KG1 (cell line): ENCODE measurements around the gene RNF145.
A peak's percentile ranks its signal among the peaks of the same experiment; 100 is the strongest.
"Not testable (repeated sequence)": the region's sequence is repeated elsewhere in the genome, so short reads cannot be mapped to it uniquely, and the experiment has no call there.

ENCODE experiments used
- DNase-seq: peaks from one replicate; lab custom pipeline; 2025; lab: John Stamatoyannopoulos, UW

RNF145 gene, protein sequence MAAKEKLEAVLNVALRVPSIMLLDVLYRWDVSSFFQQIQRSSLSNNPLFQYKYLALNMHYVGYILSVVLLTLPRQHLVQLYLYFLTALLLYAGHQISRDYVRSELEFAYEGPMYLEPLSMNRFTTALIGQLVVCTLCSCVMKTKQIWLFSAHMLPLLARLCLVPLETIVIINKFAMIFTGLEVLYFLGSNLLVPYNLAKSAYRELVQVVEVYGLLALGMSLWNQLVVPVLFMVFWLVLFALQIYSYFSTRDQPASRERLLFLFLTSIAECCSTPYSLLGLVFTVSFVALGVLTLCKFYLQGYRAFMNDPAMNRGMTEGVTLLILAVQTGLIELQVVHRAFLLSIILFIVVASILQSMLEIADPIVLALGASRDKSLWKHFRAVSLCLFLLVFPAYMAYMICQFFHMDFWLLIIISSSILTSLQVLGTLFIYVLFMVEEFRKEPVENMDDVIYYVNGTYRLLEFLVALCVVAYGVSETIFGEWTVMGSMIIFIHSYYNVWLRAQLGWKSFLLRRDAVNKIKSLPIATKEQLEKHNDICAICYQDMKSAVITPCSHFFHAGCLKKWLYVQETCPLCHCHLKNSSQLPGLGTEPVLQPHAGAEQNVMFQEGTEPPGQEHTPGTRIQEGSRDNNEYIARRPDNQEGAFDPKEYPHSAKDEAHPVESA

DNA sequence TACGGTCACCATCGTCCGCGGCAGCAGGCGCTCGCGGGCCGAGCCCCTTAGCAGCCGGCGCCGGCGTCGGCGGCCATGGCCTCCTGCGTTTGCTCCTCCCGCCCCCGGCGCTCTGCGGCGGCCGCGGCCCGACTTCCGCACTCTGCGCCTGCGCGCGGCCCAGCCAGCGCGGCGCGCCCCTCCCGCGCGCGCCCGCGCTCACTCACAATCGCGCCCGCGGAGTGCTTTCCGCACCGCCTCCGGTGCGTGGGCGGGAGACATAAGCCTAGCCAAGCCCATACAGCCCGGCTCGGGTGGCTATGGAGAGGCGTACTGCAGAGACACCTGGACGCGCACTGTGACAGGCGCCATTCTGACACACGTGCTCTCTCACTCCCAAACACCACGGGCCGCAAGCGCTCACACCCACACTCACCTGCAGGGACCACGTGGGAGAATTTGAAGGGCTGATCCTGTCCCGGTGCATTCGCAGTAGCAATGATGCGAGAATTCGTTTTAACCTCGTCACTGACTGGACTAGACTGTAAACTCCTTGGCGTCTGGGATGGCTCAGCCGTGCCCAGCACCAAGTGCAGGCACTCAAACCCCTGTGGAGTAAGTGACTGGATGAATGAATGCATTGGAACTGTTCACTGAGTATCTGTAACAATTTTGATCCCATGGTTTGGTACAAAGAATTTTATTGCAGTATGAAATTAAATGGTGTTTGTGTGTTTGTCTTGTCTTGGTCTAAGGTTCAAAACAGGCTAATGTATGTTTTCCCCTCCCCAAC lies at the start of gene RNF145:
Gene RNF145, minus strand, starts transcription at position 116 of the 772 bp plus-strand sequence. CDS start 5,936 bp downstream, outside the sequence.
- peak; percentile 30 for DNase-seq

DNA sequence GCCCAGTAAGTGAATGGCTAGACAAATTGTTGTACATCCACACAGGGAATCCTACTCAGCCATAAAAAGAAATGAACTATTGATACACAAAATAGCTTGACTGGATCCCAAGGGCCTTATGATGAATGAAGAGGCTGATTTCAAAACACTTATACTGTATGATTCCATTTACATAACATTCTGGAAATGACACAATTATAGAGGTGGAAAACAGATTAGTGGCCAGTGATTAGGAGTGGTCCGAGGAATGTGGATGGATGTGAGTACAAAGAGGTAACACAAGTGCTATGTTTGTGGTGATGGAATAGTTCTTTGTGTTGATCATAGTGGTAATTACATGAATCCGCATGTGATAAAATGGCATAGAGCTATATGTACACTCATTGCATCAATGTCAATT lies 49.0 kb upstream of the RNF145 start:
- DNase-seq: no peak

DNA sequence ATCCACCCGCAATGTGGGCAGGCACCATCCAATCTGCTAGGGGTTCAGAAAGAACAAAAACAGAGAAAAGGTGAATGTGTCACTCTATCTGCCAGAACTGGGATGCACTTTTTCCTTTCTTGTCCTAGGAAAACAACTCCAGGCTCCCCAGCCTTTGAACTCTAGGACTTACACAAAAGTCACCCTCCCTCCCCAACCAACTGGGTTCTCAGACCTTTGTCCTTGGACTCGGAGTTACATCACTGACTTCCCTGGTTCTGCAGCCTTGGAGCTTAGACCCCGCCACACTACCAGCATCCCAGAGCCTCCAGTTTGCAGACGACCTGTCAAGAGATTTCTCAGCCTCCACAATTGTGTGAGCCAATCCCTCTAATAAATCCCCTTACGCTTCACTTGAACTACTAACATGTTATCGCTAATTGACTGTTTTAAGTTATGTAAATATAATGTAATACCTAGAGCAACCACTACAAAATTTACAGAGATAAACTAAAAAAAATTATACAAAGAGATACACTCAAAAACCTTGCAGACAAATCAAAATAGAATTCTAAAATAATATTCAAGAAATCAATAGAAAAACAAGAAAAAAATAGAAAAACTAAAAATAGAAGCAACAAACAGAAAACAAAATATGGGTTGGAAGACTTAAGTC lies 48.4 kb upstream of the RNF145 start:
- DNase-seq: no peak

DNA sequence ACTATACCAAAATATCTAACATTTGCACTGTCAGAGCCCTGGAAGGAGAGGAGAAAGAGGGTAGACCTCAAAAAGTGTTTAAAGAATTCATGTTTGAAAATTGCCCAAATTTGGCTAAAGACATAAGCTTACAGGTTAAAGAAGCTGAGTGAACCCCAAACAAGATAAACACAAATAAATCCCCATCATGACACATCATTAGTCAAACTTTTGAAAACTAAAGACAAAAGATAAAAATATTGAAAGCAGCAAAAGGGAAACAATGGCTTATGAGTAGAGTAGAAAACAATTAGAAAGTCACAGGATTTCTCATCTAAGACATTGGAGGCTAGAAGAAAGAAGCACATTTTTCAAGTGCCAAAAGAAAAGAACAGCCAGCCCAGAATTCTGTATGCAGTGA lies 47.7 kb upstream of the RNF145 start:
- DNase-seq: no peak

DNA sequence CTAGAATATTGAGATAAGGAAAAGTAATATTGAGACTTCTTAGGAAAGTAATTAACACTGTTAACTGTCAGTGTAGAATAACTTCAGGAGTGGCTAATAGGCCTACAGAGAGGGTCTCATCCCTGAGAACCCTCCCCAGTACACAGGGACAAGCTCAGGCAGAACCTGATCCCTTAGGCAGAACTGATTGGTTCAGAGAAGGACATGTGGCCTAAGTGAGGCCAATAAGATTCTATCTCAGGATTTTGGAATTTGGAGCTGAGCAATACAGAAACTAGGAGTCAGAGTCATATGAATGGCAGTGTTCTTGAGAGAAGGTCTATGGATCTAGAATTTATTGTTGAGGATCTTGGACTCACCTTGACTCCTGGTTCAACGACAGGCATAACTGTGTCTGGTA lies 42.8 kb upstream of the RNF145 start:
- DNase-seq: no peak

DNA sequence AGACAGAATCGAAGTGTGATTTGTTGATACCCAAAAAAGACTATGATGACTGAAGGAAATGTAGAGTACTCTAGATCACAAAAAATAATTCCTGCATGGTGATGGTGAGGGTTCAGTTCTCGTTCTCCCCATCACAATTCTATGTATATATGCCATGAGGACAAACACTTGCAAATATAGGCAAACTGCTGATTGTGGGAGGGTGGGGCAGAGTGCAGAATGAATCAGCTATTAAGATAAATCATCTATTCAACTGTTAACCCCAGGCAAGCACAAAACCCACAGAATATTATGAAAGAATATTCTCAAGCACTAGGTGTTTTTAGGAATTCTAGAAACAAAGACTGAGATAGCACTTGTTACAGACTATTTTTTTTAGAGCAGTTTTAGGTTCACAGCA lies 39.8 kb upstream of the RNF145 start:
- no peak for DNase-seq

DNA sequence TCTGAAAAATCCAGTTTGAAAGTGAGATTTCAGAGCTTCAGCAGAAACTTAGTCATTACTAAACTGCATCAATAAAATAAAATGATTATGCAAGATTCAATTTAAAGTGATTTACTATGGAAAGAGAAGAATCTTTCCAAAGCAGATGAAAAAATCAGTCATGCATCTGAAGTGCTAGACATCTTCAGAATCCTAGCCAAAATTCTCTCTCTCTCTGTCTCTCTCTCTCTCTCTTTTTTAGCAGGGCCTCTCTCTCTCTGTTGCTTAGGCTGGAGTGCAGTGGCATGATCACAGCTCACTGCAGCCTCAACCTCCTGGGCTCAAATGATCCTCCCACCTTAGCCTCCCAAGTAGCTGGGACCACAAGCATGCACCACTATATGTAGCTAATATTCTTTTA lies 35.5 kb upstream of the RNF145 start:
- no peak for DNase-seq

DNA sequence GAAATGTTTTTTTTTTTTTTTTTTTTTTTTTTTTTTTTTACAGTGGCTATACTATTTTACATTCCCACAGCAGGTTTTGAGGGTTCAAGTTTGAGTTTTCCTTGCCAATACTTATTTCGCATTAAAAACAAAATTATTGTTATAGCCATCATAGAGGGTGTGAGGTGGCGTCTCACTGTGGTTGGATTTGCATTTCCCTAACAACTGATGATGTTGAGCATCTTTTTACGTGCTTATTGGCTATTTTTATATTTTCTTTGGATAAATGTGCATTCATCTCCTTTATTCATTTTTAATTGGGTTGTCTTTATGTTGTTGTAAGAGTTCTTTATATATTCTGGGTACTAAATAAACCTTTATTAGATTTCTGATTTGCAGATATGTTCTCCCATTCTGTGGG lies 34.8 kb upstream of the RNF145 start:
- no peak for DNase-seq

DNA sequence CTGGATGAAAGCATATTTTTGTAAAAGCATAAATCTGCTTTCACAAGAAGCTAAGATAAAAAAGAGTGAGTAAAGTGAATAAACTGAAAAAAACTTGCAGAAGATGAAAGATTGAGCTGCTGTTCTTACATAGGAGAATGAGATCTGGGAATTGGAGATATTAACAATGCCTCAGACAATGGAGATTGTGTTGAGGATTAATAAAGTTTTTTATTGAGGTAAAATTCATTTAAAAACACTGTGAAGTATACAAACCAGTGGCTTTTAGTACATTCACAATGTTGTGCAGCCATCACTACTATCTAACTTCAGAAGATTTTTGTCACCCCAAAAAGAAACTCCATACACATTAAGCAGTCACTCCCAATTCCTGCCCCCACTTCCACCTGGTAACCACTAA lies 34.0 kb upstream of the RNF145 start:
- DNase-seq: no peak

DNA sequence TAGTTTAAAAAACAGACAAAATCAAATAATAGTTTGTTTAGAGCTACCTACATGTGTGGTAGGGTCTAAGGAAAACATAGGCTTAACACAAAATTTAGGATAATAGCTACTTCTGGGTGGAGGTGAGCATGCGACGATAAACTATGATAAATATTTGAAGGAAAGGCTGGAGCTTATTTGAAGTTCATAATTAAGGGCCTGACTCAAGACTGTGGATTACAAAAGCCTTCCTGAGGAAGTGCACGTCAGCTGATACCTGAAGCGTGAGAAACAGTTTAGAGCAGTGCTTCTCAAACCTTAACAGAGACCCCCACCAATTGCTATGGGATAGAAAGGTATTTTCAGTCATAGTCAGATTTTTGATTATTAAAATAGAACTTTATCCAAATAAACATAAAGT lies 33.3 kb upstream of the RNF145 start:
- no peak for DNase-seq

DNA sequence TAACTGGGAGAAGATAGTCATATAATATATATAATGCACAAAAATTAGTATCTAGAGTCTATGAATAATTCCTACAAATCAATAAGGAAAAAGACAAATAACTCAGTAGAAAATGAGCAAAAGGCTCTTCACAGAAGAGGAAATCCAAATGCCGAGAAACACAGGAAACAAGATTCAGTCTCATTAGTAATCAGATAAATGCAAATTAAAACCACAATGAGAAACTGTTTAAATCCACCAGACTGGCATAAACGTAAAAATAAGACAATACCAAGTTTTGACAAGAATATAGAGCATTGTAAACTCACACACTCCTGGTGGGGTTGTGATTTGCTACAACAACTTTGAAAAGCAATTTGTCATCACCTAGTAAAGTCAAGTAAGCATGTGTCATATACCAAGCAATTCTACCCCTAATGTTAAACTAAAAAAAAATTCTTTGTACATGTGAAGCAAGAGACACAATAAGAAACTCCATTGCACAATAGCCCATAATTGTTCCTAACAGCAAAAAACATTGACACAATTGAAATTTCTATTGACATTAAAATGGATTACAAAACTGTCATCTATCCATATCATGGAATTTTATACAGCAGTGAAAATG lies 32.7 kb upstream of the RNF145 start:
- no peak for DNase-seq

DNA sequence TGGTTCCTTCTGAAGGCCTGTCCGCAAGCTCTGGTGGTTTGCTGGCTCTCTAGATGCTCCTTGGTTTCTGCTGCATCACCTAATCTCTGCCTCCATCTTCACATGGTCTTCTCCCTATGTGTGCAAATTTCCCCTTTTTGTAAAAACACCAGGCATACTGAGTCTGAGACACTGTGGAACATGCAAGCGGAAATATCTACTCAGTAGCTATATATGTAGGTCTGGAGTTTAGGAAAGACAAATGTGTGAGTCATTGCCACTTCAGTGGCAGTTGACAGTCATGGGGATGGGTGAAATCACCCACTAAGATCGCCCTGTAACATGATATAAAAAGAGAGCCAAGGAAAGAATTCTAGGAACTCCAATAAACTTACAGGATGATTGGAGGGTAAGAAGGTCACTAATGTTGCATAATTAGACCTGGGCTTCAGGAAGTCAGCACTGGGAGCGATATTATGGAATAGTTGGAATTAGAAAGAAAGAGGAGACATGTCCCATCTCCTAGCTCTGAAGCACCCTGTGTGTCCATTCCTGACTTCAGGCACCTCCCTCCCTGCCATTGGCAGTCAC lies 31.0 kb upstream of the RNF145 start:
- DNase-seq: no peak

DNA sequence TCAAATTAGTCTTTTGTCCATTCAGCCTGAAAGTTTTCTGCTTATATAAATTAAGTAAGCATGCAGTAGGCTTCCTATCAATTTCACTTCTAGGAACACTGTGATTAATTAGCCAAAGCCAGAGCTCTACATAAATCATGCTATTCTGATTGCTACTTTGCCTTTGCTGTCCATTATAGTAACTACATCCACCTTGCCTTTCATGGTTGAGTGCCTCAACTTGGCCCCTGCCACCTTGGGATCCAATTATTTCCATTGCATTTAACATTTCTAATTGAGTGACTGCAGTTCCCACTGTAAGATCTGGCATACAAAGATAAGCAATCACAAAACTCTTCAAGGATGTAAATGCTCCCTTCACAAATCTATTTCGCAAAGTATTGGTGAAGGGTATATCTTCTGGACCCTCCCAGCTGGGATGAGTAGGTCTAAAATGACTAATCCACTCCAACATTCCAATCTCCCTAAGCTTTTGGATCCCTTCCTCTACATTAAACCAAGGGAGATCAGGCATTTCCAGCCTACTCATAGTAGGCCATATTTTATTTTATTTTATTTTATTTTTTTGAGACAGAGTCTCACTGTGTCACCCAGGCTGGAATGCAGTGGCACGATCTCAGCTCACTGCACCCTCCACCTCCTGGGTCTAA lies 26.6 kb upstream of the RNF145 start:
- DNase-seq: not testable (repeated sequence)

DNA sequence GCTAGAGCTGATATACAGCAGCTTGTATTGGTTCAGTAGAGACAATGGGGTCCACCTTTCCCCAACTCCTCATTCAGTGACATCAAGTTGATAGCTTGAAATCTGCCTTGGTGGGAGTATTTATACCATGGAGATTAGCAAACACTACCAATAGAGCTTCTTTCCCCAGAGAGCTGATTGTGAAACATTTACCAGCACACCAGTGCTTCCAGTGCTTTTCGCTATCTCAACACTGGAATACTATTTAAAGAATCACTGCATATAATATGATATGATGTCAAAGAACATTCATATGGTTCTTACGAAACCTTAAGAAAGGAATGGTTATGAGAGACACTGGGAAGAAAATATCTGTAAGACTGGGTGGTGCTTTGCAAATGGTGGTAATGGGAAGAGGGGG lies 21.8 kb upstream of the RNF145 start:
- DNase-seq: no peak

DNA sequence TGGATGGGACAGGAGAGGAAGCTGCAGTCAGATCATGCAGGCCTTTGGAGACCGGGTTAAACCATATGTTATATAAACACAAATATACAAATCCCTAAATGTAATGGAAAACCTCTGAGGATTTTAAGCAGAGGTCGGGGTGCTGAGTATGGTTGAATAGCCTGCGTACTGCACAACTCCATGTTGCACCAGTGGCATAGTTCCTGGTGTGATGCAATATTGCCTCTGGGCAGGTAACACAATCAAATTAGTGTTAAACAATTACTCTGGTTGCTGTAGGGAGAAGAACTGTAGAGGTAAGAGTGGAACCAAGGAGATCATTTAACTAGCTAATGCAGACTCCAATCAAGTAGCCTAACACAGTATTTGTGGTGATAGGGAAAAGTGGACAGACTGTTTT lies 21.3 kb upstream of the RNF145 start:
- DNase-seq: no peak

DNA sequence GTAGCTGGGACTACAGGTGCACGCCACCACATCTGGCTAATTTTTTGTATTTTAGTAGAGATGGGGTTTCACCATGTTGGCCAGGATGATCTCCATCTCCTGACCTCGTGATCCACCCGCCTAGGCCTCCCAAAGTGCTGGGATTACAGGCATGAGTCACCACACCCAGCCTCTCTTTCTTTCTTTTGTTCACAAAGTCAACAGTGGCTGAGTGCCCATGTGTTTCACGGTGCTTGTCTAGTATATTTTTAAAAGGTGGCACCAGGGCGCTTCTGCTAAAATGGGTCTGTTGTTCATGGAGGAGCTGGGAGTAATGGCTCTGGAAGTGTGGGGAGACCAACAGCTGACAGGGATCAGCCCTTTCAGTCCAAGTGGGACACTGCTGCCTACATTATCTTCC lies 18.7 kb upstream of the RNF145 start:
- DNase-seq: not testable (repeated sequence)

DNA sequence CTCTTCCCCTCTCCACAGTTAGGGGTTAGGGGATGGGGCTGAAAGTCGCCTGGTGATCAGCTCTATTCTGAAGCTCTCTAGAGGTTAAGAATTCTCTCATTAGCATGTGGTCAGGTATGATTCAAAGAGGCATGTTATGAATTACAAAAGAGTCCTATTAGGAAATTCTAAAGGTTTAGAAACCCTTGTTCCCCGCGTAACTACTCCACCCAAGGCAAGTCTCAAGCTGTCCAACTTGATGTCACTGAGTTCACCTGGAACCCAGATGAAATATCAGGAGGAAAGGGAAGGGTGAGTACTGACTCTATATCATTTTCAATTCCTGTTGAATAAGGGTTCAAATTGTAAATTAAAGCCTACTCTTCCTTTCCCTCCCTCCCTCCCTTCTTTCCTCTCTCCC lies 18.1 kb upstream of the RNF145 start:
- no peak for DNase-seq

DNA sequence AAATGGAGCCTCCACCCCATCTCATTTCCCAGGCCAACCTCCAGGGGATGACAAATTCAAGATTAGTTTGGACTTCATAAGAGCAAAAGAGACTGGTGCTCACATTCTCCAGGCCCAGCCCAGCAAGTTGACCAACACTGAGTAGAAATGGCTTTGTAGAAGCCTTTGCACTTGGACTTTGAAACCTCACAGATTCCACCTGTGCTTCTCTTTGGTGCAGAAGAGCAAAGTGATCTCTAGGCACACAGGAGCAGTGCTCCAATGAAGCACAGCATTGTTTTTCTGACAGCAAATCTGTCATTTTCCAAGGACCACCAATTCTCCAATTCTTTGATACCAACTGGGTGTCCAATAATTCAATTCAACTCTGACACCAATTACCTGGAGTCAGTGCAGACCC lies 17.1 kb upstream of the RNF145 start:
- no peak for DNase-seq

DNA sequence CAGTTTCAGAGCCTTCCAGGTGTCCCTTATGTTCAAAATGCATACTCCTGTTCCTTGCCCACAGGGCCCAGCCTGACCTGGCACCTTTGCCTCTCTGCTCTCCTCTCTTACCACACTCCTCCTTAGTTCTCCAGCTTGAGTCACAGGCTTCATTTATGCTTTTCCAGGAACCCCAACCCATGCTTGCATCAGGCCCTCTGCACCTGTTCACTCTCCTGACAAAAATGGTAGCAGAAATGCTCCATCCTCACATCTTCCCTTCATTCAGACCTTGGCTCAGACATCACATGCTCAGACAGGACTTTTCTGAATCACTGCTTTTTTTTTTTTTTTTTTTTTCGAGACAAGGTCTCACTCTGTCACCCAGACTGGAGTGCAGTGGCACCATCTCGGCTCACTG lies 15.1 kb upstream of the RNF145 start:
- no peak for DNase-seq

DNA sequence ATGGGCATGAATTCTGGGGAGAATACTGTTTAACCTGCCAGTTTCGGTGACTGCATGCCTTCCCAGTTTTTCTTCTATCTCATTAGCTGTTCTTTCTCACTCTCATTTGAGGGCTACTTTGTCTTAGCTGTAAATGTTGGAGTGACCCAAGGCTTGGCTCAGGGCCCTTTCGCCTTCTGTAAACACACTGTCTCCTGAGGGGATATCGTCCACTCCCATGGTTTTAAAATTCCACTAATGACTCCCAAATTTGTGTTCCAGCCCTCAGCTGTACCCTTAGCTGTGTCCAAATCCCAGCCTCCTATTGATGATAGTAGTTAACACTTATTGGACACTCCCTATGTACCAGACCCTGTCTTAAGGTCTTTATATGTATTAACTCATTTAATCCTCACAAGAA lies 14.1 kb upstream of the RNF145 start:
- DNase-seq: no peak

DNA sequence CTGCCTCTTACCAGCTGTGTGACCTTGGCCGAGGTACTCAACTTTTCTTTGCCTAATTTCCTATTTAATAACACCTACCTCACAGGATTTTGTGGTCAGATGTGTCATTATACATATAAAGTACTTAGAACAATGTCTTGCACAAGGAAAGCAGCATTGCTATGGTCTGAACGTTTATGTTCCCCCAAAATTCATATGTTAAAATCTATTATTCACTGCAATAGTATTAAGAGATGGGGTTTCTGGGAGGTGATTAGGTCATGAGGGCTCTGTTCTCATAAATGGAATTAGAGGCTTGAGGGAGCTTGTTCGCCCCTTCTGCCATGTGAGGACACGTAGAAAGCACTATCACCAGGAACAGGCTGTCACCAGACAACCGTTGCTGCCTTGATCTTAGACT lies 10.9 kb upstream of the RNF145 start:
- DNase-seq: no peak
